Measurements from ENCODE around the gene ZFP36L1.

ZFP36L1 gene

DNA sequence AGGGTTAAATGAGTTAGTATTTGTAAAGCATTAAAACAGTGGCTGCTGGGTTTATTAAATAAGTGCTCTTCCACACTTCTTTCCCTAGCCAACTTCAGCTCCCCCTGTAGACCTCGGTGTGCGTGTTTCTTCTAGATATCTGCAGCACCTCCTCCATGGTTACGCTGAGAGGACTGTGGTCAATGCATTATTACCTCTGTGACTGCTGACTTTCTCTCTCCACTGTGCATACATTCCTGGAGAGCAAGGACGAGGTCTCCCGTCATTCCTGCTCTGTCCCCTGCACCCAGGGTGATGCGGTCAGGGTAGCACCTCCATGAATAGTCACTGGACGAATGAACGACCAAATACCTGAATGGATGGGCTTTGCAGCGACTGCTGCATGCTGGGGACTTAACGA, 44.6 kb downstream of the ZFP36L1 start:
- Histone ChIP-seq H3K4me1 (ENCODE audit: control insufficient read depth, insufficient read depth, low read length) (no peaks in the 10 kb centered on the region; the same call in 1 of the 2 replicates), H3K27ac (ENCODE audit: low read length) (no peak overlapping the region), H3K9me3 (ENCODE audit: control insufficient read depth, insufficient read depth, low read length) (no peaks in the 10 kb centered on the region), H3K36me3 (ENCODE audit: control insufficient read depth, insufficient read depth, low read length) (no peaks in the 10 kb centered on the region), H3K4me3 (ENCODE audit: low read length) (no peak overlapping the region), H3K27me3 (ENCODE audit: control insufficient read depth, insufficient read depth, low read length) (no peaks in the 10 kb centered on the region)
- DNase-seq (ENCODE audit: low read depth, low spot score), result no peak
- WGBS (ENCODE audit: insufficient coverage, insufficient read length), result no CpG with 5 or more reads among the region's 10 CpGs

DNA sequence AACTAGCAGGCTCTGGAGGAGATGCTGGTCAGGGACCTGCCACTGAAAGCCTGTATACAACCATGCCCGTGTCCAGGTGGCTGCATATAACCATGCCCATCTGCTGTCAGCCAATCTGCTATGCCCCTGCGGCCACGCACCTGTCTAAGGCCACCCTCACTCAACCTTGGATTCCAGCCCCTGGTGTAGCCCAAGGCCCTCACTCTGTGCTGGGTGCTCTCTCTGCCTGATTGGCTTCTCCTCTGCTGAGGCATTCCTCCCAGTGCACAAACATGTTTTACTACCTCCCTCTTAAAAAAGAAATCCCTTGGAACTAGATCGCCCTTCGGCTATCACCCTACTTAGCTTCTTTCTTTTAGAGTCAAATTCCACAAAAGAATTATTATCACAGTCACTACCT, 45.5 kb downstream of the ZFP36L1 start:
- no CpG with 5 or more reads among the region's 5 CpGs for WGBS (ENCODE audit: insufficient coverage, insufficient read length)
- Histone ChIP-seq H3K9me3 (ENCODE audit: control insufficient read depth, insufficient read depth, low read length) (no peaks in the 10 kb centered on the region), H3K4me1 (ENCODE audit: control insufficient read depth, insufficient read depth, low read length) (no peaks in the 10 kb centered on the region; the same call in 1 of the 2 replicates), H3K27ac (ENCODE audit: low read length) (no peak overlapping the region), H3K27me3 (ENCODE audit: control insufficient read depth, insufficient read depth, low read length) (no peaks in the 10 kb centered on the region), H3K4me3 (ENCODE audit: low read length) (no peak overlapping the region), H3K36me3 (ENCODE audit: control insufficient read depth, insufficient read depth, low read length) (no peaks in the 10 kb centered on the region)
- no peak for DNase-seq (ENCODE audit: low read depth, low spot score)

DNA sequence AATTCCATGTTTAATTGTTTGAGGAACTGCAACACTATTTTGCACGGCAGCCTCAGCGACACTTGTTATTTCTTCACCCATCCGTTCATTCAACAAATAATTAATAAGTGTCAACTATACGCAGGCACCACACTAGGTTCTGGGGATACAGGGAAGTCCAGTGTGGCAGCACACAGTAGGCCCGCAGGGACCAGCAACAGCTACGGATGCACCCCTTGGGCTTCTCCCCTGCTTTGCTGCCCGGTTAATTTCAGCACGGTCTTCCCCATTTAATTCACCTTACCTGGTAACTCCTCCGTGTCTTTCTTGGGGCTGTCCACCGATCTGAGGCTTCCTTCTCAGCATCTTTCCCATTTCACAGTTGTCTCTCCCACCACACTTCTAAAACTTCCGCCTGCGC, 48.3 kb downstream of the ZFP36L1 start:
- Histone ChIP-seq H3K27ac (ENCODE audit: low read length) (no peak overlapping the region), H3K4me3 (ENCODE audit: low read length) (no peak overlapping the region), H3K36me3 (ENCODE audit: control insufficient read depth, insufficient read depth, low read length) (no peaks in the 10 kb centered on the region), H3K4me1 (ENCODE audit: control insufficient read depth, insufficient read depth, low read length) (no peaks in the 10 kb centered on the region; the same call in 1 of the 2 replicates), H3K27me3 (ENCODE audit: control insufficient read depth, insufficient read depth, low read length) (no peaks in the 10 kb centered on the region), H3K9me3 (ENCODE audit: control insufficient read depth, insufficient read depth, low read length) (no peaks in the 10 kb centered on the region)
- no CpG with 5 or more reads among the region's 12 CpGs for WGBS (ENCODE audit: insufficient coverage, insufficient read length)
- DNase-seq (ENCODE audit: low read depth, low spot score), result no peak

DNA sequence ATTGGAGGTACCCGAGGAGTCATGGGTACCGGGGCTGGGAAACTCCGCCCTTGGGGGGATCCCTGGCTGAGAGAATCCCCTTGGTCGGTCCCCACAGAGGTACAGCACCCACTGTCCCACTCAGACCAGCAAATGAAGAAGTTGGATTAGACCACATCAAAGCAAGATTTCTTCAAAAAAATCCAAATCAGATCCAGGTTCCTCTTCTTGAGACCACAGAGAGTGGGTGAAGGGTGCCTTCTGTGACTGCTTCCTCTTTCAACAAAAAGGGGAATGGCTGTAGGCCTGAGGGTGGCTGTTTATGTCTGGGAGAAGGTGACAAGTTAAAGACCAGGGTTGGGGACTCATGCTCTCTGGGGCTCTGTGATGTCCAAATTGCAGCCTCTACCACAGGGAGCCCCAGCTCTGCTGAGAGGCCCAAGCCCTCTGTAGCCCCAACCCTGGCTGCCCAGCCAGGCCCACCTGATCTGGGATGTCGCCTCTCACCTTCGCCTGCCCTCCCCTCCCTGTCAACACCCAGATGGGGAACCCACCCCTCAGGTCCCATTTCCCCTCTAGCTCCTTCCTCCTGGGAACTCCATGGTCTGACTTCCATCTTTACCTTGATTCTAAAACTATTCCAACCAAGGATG, 50.9 kb downstream of the ZFP36L1 start:
- no peak overlapping the region for H3K27ac ChIP-seq (ENCODE audit: low read length)
- H3K36me3 ChIP-seq (ENCODE audit: control insufficient read depth, insufficient read depth, low read length), result no peaks in the 10 kb centered on the region
- no peaks in the 10 kb centered on the region for H3K9me3 ChIP-seq (ENCODE audit: control insufficient read depth, insufficient read depth, low read length)
- H3K4me3 ChIP-seq (ENCODE audit: low read length), result no peak overlapping the region
- no peaks in the 10 kb centered on the region for H3K27me3 ChIP-seq (ENCODE audit: control insufficient read depth, insufficient read depth, low read length)
- WGBS (ENCODE audit: insufficient coverage, insufficient read length), result no CpG with 5 or more reads among the region's 6 CpGs
- DNase-seq (ENCODE audit: low read depth, low spot score), result no peak
- H3K4me1 ChIP-seq (ENCODE audit: control insufficient read depth, insufficient read depth, low read length), result no peaks in the 10 kb centered on the region

DNA sequence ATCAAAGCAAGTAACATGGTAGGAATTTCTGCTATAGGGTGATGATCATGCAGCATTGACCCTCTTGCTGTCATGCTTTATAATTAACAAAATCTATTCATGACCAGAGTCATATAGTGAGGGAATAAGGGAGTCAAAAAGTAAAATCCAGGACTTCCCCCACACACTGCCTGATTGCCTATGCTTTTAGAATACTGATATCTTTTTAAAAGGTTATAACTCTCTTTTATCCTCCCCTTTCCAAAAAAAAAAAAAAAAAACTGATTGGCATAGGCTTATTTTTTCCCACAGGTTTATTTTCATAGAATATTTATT, 51.4 kb downstream of the ZFP36L1 start:
- Histone ChIP-seq H3K27me3 (ENCODE audit: control insufficient read depth, insufficient read depth, low read length) (no peaks in the 10 kb centered on the region), H3K36me3 (ENCODE audit: control insufficient read depth, insufficient read depth, low read length) (no peaks in the 10 kb centered on the region), H3K4me1 (ENCODE audit: control insufficient read depth, insufficient read depth, low read length) (peaks cover 2% of the 10 kb centered on the region), H3K9me3 (ENCODE audit: control insufficient read depth, insufficient read depth, low read length) (no peaks in the 10 kb centered on the region), H3K27ac (ENCODE audit: low read length) (no peak overlapping the region), H3K4me3 (ENCODE audit: low read length) (no peak overlapping the region)
- DNase-seq (ENCODE audit: low read depth, low spot score), result no peak

DNA sequence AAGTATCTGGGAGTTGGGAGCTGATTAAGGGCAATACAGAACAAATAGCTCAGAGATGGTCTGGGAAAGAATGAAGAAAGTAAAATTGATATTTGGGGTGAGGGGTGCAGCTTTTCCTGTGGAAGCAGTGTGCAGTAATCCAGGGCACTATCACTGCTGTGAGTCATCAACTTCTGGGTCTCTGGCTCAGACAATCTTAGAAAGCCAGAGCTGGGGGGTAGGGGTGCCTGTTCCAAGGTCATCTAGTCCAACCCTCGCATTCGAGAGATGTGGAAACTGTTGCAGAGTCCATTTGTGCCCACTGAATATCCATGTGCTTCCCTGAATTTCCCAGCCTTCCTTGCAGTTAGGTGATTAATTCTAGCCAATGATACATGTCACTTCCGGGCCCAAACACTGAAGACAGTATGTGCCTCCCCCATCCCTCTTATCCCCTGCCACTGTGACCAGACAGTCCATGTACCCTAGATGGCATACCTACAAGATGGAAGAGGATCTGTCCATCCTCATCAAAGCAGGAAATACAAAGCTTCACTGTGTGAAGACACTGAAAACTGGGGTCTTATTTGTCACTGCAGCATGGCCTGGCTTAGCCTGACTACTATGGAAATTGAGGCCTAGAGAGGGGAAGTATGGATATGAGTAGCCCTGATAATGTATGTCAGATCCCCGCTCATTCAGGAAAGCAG, 51.9 kb downstream of the ZFP36L1 start:
- Histone ChIP-seq H3K4me1 (ENCODE audit: control insufficient read depth, insufficient read depth, low read length) (peaks cover 2% of the 10 kb centered on the region), H3K27ac (ENCODE audit: low read length) (no peak overlapping the region), H3K4me3 (ENCODE audit: low read length) (no peak overlapping the region), H3K36me3 (ENCODE audit: control insufficient read depth, insufficient read depth, low read length) (no peaks in the 10 kb centered on the region), H3K27me3 (ENCODE audit: control insufficient read depth, insufficient read depth, low read length) (no peaks in the 10 kb centered on the region), H3K9me3 (ENCODE audit: control insufficient read depth, insufficient read depth, low read length) (no peaks in the 10 kb centered on the region)
- no CpG with 5 or more reads among the region's 4 CpGs for WGBS (ENCODE audit: insufficient coverage, insufficient read length)
- DNase-seq (ENCODE audit: low read depth, low spot score), result no peak

DNA sequence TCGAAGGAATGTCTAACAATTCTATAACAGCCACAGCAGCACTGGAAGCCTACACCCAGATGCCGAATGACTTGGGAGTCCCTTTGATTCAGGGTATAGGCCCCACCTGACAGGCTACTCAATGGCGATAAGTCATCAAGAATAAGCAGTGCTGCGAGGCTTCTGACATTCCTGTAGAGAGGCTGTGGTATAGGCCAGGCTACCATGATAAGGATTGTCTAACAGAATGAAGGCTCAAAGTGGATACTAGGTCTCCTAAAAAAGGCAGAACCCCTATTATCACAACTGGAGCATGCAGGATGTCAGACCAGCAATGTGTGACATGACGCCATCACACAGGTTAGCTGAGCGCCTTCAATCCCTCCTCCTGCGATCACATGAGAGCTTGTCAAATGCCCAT, 53.2 kb downstream of the ZFP36L1 start:
- no peak for DNase-seq (ENCODE audit: low read depth, low spot score)
- no peaks in the 10 kb centered on the region for H3K27me3 ChIP-seq (ENCODE audit: control insufficient read depth, insufficient read depth, low read length)
- H3K27ac ChIP-seq (ENCODE audit: low read length), result no peak overlapping the region
- H3K4me3 ChIP-seq (ENCODE audit: low read length), result no peak overlapping the region
- no CpG with 5 or more reads among the region's 7 CpGs for WGBS (ENCODE audit: insufficient coverage, insufficient read length)
- H3K36me3 ChIP-seq (ENCODE audit: control insufficient read depth, insufficient read depth, low read length), result no peaks in the 10 kb centered on the region
- H3K4me1 ChIP-seq (ENCODE audit: control insufficient read depth, insufficient read depth, low read length), result peaks cover 2% of the 10 kb centered on the region
- H3K9me3 ChIP-seq (ENCODE audit: control insufficient read depth, insufficient read depth, low read length), result no peaks in the 10 kb centered on the region

DNA sequence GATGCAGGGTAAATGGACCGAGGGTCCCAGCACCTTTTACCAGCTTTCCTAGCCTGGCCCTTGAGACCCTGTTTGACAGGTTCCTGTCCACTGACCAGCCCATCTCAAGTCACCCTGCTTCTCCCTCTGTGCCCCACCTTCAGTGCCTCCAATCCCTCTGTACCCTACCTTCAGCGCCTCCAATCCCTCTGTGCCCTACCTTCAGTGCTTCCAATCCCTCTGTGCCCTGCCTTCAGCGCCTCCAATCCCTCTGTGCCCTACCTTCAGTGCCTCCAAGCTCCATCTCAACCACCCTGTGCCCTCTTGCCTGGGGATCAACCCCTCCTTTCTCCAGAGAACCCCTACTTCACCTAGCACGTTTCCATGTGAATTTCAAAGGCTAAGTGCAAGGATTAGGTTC, 54.3 kb downstream of the ZFP36L1 start:
- H3K4me3 ChIP-seq (ENCODE audit: low read length), result no peak overlapping the region
- whole genome bisulfite sequencing (ENCODE audit: insufficient coverage, insufficient read length), result no CpG with 5 or more reads among the region's 4 CpGs
- H3K27me3 ChIP-seq (ENCODE audit: control insufficient read depth, insufficient read depth, low read length), result no peaks in the 10 kb centered on the region
- no peak overlapping the region for H3K27ac ChIP-seq (ENCODE audit: low read length)
- H3K4me1 ChIP-seq (ENCODE audit: control insufficient read depth, insufficient read depth, low read length), result peaks cover 2% of the 10 kb centered on the region
- H3K9me3 ChIP-seq (ENCODE audit: control insufficient read depth, insufficient read depth, low read length), result no peaks in the 10 kb centered on the region
- H3K36me3 ChIP-seq (ENCODE audit: control insufficient read depth, insufficient read depth, low read length), result no peaks in the 10 kb centered on the region
- no peak for DNase-seq (ENCODE audit: low read depth, low spot score)

Data from iPS DF 6.9 (cell line).